ENCODE results near the gene HSPA4.
"Not testable (repeated sequence)": the region's sequence is repeated elsewhere in the genome, so short reads cannot be mapped to it uniquely, and the experiment has no call there.

Gene HSPA4

DNA sequence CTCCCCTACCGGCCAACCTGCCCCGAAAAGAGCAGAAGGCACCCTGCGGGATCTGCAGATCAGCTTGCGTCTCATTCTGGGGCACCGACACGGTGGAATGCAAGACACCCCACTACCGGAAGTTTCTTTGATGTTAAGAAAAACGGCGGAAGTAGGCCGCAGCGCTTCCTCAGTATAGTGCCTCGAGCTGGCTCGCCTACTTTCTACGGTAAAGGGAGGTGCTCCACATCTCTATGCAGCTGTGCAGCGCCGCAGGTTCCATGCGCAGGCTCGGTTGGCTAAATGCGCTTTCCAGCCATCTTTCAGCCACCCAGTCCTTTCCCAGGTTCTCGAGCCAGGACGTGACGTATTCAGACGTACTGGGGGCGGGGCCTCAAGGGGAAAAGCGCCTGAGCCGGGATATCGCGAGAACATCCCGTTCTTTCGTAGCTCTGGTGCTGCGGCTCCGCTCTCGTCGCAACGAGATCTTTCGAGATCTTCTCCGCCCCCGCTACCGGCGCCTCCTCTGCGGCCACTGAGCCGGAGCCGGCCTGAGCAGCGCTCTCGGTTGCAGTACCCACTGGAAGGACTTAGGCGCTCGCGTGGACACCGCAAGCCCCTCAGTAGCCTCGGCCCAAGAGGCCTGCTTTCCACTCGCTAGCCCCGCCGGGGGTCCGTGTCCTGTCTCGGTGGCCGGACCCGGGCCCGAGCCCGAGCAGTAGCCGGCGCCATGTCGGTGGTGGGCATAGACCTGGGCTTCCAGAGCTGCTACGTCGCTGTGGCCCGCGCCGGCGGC lies at the start of gene HSPA4:
HSPA4 (plus strand) TSS at position 472 of the 775 bp plus-strand sequence; CDS start at position 710, 238 bp downstream.
- DNase-seq (ENCODE audit: low spot score) = peak; percentile 98
- H3K4me3 Mint-ChIP-seq = peak within 1 kb of the TSS; percentile 95
- H3K27ac Mint-ChIP-seq = peak within 1 kb of the TSS; percentile 99
- no peaks in the 10 kb centered on the region for H3K9me3 Mint-ChIP-seq
- peaks cover 9% of the 10 kb centered on the region for H3K36me3 Mint-ChIP-seq (ENCODE audit: low read depth)
- peaks cover 22% of the 10 kb centered on the region for H3K4me1 Mint-ChIP-seq (ENCODE audit: low read depth)
- no peaks in the 10 kb centered on the region for H3K27me3 Mint-ChIP-seq (ENCODE audit: low read depth)

DNA sequence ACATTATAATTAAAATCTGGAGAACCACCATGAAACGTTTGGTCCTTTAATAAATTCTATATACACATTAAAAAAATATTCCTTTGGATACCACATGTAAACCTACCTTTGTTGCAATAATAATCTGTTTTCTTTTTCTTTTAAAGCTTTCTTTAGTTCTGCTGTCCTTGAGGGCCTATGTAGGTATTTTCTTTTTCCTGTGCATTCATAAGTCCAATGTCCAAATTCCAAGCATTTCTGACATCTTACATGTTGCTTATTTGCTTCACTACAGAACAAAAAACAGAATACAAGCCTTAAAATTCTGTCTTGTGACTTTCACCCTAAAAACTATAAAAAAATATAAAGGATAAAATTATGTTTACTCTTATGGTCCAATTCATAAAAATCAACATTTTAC lies 45.2 kb upstream of the HSPA4 start:
- Mint-ChIP-seq H3K36me3 (ENCODE audit: low read depth) (peaks cover 22% of the 10 kb centered on the region), H3K9me3 (no peaks in the 10 kb centered on the region), H3K27me3 (ENCODE audit: low read depth) (no peaks in the 10 kb centered on the region), H3K4me1 (ENCODE audit: low read depth) (peaks cover 1% of the 10 kb centered on the region), H3K4me3 (no peak overlapping the region), H3K27ac (no peak overlapping the region)
- DNase-seq (ENCODE audit: low spot score) = no peak

DNA sequence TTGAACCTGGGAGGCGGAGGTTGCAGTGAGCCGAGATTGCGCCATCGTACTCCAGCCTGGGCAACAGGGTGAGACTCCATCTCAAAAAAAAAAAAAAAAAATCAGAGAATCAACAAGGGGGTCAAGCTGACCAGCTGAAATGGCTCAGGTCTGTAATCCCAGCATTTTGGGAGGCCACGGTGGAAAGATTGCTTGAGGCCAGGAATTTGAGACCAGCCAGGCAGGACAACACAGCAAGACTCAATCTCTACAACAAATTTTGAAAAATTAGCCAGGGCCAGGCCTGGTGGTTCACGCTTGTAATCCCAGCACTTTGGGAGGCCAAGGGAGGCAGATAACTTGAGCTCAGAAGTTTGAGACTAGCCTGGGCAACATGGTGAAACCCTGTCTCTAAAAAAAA lies 43.4 kb upstream of the HSPA4 start:
- not testable (repeated sequence) for H3K27ac Mint-ChIP-seq; H3K27me3 Mint-ChIP-seq (ENCODE audit: low read depth); H3K9me3 Mint-ChIP-seq; DNase-seq (ENCODE audit: low spot score); H3K4me3 Mint-ChIP-seq; H3K4me1 Mint-ChIP-seq (ENCODE audit: low read depth)
- H3K36me3 Mint-ChIP-seq (ENCODE audit: low read depth) = peaks cover 19% of the 10 kb centered on the region

DNA sequence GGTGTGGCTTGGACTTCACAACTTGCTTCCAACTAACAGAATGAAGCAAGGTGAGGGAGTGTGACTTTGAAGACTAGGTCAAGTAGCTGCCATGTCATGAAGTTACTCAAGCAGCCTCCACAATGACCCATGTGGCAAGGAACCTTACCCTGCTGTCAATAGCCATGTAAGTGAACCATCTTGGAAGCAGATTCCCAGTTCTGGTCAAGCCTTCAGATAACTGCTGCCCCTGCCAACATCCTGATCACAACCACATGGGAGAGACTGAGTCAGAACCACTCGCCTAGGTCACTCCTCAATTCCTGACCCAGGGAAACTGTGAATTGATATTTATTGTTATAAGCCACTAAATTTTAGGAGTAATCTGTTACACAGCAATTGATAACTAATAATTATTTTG lies 36.3 kb upstream of the HSPA4 start:
- DNase-seq (ENCODE audit: low spot score) = no peak
- Mint-ChIP-seq H3K27ac (no peak overlapping the region), H3K27me3 (ENCODE audit: low read depth) (no peaks in the 10 kb centered on the region), H3K4me3 (no peak overlapping the region), H3K4me1 (ENCODE audit: low read depth) (no peaks in the 10 kb centered on the region), H3K9me3 (no peaks in the 10 kb centered on the region), H3K36me3 (ENCODE audit: low read depth) (peaks cover 21% of the 10 kb centered on the region)

DNA sequence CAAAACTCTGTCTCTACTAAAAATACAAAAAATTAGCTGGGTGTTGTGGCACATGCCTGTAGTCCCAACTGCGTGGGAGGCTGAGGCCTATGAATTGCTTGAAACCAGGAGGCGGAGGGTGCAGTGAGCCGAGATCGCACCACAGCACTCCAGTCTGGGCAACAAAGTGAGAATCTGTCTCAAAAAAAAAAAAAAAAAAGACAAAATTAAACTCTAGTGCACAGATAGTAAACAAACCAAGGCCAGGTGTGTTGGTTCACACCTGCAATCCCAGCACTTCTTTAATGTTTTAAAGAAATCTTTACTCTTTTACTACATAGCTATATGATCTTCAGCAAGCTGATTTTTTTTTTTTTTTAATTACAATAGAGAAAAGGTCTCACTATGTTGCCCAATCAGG lies 33.8 kb upstream of the HSPA4 start:
- H3K4me3 Mint-ChIP-seq = no peak overlapping the region
- no peaks in the 10 kb centered on the region for H3K4me1 Mint-ChIP-seq (ENCODE audit: low read depth)
- no peaks in the 10 kb centered on the region for H3K27me3 Mint-ChIP-seq (ENCODE audit: low read depth)
- DNase-seq (ENCODE audit: low spot score) = no peak
- peaks cover 18% of the 10 kb centered on the region for H3K36me3 Mint-ChIP-seq (ENCODE audit: low read depth)
- no peak overlapping the region for H3K27ac Mint-ChIP-seq
- H3K9me3 Mint-ChIP-seq = no peaks in the 10 kb centered on the region

DNA sequence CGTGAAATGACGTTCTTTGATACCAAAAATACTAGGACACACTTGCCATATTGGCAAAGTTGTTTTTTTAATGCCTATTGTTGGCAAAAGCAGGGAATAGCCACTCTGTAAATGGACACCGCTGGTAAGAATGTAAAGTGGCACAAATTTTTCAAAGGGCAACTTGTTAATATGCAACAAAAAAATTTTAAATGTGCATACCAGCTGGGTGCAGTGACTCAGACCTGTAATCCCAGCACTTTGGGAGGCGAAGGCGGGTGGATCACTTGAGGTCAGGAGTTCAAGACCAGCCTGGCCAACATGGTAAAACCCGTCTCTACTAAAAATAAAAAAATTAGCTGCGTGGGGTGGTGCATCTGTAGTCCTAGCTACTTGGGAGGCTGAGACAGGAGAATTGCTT lies 32.3 kb upstream of the HSPA4 start:
- peaks cover 19% of the 10 kb centered on the region for H3K36me3 Mint-ChIP-seq (ENCODE audit: low read depth)
- not testable (repeated sequence) for DNase-seq (ENCODE audit: low spot score); H3K27me3 Mint-ChIP-seq (ENCODE audit: low read depth); H3K9me3 Mint-ChIP-seq; H3K4me3 Mint-ChIP-seq; H3K4me1 Mint-ChIP-seq (ENCODE audit: low read depth); H3K27ac Mint-ChIP-seq

DNA sequence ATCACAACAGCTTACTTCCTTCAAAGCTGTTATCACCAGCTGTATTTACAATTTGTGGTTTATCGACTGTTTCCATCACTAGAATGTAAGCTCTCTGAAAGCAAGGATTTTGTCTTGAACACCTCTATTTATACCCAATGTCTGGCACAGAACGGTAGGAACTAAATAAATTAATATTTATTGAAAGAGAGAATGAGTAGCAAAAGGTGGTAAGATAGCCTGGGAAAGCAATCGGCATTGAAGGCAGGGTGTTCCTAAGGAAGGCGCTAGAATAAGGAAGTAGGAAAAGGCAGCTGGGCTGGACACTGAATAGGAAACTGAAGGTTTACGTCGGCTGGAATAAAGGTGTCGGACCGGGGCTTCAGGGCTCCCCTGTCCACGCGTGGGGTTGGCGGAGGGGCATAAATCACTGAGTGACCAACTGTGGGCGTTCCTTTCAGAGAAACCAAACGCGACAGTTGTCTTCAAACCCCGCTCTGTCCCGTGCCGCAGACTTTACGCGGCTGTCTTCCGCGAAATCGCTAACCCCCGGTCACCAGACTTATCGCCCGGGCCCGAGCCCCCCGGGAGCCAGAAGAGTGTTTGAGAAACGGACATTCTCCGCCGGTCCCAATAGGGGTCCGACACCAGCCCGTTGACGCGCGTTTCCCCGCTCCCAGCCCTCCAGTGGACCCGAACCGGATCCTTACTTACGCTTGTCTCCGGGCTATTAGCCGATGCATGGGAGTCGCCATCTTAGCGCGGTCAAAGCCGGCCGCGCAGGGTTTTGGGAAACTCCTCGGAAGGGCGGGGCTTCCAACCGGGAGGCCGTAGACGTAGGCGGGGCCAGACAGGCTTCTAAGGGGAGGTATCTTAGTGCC lies 25.8 kb upstream of the HSPA4 start, which contains the start of gene ZCCHC10:
ZCCHC10 (minus strand) TSS at position 746 of the 860 bp plus-strand sequence; CDS start at position 734, 12 bp downstream.
- peaks cover 10% of the 10 kb centered on the region for H3K4me1 Mint-ChIP-seq (ENCODE audit: low read depth)
- H3K4me3 Mint-ChIP-seq = peak within 1 kb of the TSS; percentile 86
- H3K9me3 Mint-ChIP-seq = no peaks in the 10 kb centered on the region
- peaks cover 3% of the 10 kb centered on the region for H3K27me3 Mint-ChIP-seq (ENCODE audit: low read depth)
- H3K36me3 Mint-ChIP-seq (ENCODE audit: low read depth) = peaks cover 8% of the 10 kb centered on the region
- peak; percentile 89 for DNase-seq (ENCODE audit: low spot score)
- H3K27ac Mint-ChIP-seq = peak within 1 kb of the TSS; percentile 91

DNA sequence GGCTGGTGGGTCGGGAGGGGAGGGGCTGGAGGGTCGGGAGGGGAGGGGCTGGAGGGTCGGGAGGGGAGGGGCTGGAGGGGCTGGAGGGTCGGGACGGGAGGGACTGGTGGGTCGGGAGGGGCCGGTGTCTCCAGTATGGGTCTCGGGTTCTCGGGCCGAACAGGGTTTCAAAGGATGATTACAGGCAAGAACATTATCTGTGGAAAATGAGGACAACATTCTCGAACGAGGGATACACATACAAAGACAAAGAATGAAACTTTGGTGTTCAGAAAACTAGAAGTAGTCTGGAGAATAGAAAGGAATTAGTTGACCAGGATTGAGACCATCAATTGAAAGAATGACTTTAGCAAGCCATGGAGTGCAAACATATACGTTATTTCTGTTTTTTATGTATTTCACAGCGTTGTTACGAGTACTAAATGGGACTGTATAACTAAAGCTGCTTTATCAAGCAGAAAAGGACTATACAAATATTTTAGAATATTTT lies 25.1 kb upstream of the HSPA4 start:
- H3K4me3 Mint-ChIP-seq = peak overlapping the region; percentile 86
- peaks cover 3% of the 10 kb centered on the region for H3K27me3 Mint-ChIP-seq (ENCODE audit: low read depth)
- peak overlapping the region; percentile 55 for H3K27ac Mint-ChIP-seq
- H3K4me1 Mint-ChIP-seq (ENCODE audit: low read depth) = peaks cover 10% of the 10 kb centered on the region
- H3K9me3 Mint-ChIP-seq = no peaks in the 10 kb centered on the region
- DNase-seq (ENCODE audit: low spot score) = no peak
- peaks cover 8% of the 10 kb centered on the region for H3K36me3 Mint-ChIP-seq (ENCODE audit: low read depth)

DNA sequence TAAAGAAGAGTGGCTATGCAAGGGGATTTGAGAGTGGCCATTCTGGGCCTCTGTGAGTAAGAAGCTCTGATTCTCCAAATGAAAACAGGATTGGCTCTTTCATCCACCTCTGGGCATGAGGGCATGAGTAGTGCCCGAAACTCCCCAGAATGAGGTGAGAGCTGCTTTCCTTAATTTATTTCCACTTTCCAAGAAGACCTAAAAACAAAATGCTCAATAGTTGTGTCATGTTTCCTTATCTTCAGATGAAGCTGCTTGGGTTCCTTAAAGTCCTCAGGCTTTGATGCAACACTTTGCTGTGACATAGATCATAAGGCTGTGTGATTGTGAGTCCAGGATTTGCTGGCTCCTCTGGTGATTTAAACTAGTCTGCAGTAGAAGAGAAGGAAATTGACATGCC lies 22.4 kb upstream of the HSPA4 start:
- H3K27ac Mint-ChIP-seq = no peak overlapping the region
- H3K27me3 Mint-ChIP-seq (ENCODE audit: low read depth) = peaks cover 4% of the 10 kb centered on the region
- H3K9me3 Mint-ChIP-seq = no peaks in the 10 kb centered on the region
- no peak overlapping the region for H3K4me3 Mint-ChIP-seq
- H3K4me1 Mint-ChIP-seq (ENCODE audit: low read depth) = peaks cover 12% of the 10 kb centered on the region
- H3K36me3 Mint-ChIP-seq (ENCODE audit: low read depth) = peaks cover 3% of the 10 kb centered on the region
- DNase-seq (ENCODE audit: low spot score) = no peak

DNA sequence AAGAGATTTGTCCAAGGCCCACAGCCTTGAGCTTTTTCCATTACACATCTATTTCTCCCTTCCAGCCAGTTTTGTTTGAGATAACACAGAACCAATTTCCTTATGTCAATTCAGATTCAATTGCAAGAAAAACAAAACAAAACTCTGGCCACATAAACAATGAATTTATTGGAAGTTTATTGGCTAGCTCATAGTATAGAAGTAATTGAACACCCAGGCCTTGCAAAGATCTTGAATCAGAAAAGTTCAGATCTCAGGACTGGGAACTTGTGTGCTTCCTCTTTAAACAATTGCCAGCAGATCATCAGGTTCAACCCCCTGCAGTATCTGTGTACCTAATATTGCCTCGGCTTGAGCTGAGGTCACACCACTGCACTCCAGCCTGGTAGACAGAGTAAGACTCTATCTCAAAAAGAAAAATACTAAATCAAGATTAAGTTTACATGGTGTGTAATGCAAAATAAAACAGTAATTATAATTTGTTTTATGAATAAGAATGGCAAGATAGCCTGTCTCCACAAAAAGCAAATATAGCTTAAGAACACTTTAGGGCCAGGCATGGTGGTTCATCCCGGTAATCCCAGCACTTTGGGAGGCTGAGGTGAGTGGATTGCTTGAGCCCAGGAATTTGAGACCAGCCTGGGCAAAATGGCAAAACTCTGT lies 21.3 kb upstream of the HSPA4 start:
- no peak for DNase-seq (ENCODE audit: low spot score)
- Mint-ChIP-seq H3K27ac (no peak overlapping the region), H3K4me3 (no peak overlapping the region), H3K4me1 (ENCODE audit: low read depth) (peaks cover 10% of the 10 kb centered on the region), H3K9me3 (no peaks in the 10 kb centered on the region), H3K36me3 (ENCODE audit: low read depth) (peaks cover 3% of the 10 kb centered on the region), H3K27me3 (ENCODE audit: low read depth) (peaks cover 4% of the 10 kb centered on the region)

DNA sequence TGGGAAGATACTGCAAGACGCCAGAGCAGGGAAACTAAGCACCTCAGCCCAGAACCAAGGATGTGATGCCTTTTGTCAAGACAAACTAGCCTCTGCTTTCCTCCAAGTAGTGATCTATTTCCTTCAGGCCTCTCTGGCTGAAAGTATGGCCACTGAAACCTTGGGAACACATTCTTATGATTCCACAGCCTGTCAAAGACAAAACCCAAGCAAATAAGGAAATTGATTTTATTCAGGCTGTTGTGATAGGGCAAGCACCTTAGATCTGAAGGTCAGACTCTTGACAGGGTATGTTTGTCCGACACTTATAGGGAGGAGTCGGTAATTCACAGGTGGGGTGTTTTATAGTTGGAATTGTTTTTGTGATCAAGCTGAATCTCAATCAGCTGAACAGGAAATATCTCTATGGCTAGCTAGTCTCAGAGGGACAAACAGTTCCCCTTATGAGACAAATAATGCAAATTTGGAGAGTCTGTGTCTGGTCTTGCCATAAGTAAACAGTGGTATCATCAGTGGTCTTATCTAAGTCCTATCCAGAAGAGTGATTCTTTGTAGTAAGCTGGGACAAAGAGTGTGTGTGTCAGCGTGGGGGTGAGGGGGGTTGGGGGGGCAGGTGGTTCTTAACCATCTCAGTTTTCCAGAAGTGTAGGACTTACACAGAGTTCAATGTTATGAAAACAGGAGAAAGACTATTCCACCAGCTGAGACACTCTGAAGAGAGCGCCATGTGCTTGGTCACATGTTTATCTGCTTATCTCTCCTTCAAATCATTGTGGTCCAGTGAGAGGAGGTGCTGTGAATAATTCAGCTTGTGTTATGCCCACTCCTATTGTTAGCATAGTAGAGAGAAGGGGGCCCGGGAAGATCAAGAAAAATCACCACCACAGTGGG lies 18.7 kb upstream of the HSPA4 start:
- Mint-ChIP-seq H3K36me3 (ENCODE audit: low read depth) (no peaks in the 10 kb centered on the region), H3K4me1 (ENCODE audit: low read depth) (peaks cover 7% of the 10 kb centered on the region), H3K27me3 (ENCODE audit: low read depth) (peaks cover 4% of the 10 kb centered on the region), H3K27ac (no peak overlapping the region), H3K9me3 (no peaks in the 10 kb centered on the region), H3K4me3 (no peak overlapping the region)
- DNase-seq (ENCODE audit: low spot score) = no peak

DNA sequence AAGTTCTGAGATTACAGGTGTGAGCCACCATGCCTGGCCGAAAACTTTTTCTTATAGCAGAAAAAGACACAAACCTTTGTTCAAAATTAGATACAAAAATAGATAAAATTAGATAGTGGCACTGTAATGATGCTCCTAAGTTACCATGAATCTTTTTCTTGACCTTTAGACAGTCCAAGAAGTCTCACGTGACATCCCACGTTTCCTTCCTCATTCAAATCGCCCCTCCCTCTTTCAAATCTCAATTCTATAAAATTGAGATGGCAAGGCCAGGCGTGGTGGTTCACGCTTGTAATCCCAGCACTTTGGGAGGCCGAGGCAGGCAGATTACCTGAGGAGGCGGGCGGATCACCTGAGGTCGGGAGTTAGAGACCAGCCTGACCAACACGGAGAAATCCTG lies 17.7 kb upstream of the HSPA4 start:
- peaks cover 7% of the 10 kb centered on the region for H3K4me1 Mint-ChIP-seq (ENCODE audit: low read depth)

DNA sequence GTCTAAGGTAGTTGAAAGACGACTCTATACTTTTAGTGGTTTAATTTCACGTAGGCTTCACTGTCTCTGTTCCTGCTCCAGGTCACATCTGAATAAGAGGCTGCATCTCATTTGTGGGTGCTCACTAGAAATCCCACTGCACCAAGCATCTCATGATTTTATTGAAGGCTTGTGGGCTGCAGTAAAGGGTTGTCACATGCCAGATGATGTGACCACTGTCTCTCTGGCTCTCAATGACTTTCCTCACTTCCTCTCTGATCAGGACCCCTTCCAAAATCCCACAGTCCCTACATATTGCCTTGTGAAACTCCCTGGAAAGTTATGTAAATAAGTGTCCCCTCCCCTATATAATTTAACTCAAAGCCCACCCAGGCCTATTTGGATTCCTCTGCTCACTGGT lies 16.6 kb upstream of the HSPA4 start:
- Mint-ChIP-seq H3K4me1 (ENCODE audit: low read depth) (peaks cover 7% of the 10 kb centered on the region), H3K27ac (no peak overlapping the region), H3K9me3 (no peaks in the 10 kb centered on the region), H3K36me3 (ENCODE audit: low read depth) (no peaks in the 10 kb centered on the region), H3K4me3 (no peak overlapping the region), H3K27me3 (ENCODE audit: low read depth) (peaks cover 2% of the 10 kb centered on the region)
- DNase-seq (ENCODE audit: low spot score) = no peak

More for the DNA sequence above, 17.7 kb upstream of the HSPA4 start:
- no peaks in the 10 kb centered on the region for H3K36me3 Mint-ChIP-seq (ENCODE audit: low read depth)
- H3K9me3 Mint-ChIP-seq = no peaks in the 10 kb centered on the region
- H3K4me3 Mint-ChIP-seq = no peak overlapping the region
- DNase-seq (ENCODE audit: low spot score) = no peak
- peaks cover 2% of the 10 kb centered on the region for H3K27me3 Mint-ChIP-seq (ENCODE audit: low read depth)
- no peak overlapping the region for H3K27ac Mint-ChIP-seq
